SKM-1 treated with dmso at 0.1 percent for 144 hours (cell line): Measurements from ENCODE around the gene INSL6.
"Not testable (repeated sequence)": the region's sequence is repeated elsewhere in the genome, so short reads cannot be mapped to it uniquely, and the experiment has no call there.

Experiments
- DNase-seq: peaks from one replicate; lab custom pipeline; 2025; ENCODE audit not compliant: unreplicated experiment; lab: John Stamatoyannopoulos, UW

Gene INSL6, protein sequence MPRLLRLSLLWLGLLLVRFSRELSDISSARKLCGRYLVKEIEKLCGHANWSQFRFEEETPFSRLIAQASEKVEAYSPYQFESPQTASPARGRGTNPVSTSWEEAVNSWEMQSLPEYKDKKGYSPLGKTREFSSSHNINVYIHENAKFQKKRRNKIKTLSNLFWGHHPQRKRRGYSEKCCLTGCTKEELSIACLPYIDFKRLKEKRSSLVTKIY

DNA sequence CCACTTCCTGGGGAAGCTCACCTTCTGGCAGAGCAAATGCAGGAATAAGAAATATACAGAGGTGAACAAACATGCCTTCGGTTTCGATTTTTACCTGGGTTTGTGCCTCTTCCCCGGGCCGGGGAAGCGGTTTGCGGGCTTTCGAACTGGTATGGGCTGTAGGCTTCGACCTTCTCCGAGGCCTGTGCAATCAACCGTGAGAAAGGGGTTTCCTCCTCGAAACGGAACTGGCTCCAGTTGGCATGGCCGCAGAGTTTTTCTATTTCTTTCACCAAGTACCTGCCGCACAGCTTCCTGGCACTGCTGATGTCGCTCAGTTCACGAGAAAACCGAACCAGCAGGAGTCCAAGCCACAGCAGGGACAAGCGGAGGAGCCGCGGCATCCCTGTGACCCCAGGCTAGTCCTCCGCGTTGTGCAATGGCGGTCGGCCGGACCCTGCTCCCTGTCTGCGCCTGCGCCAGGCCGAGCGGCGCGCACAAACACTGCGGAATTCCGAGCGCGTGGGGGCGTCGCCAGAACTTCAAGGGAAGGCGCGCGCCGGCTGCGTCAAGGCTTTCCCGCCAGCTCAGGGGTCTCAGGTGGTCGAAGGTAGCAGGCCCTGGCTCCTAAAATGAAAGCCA is at the start of gene INSL6:
TSS of gene INSL6 (minus strand) at position 420 of the 621 bp plus-strand sequence. CDS start at position 383, 37 bp downstream.
- no peak for DNase-seq

DNA sequence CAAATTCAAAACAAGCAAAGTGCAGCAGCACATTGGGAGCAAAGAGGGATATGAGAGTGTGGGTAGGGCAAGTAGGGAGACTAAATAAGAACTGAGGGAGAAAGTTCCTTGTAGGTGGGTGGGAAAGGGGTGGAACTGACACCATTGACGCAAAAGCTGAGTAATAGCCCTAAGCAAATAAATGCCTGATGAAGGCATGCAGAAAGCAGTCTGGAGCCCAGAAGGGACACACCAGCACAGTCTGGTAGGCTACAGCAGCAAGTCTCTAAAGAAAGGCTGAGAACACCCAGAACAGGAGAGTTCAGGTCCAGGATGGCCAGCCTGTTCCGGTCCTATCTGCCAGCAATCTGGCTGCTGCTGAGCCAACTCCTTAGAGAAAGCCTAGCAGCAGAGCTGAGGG is 45.8 kb upstream of the INSL6 start, which contains the start of gene INSL4:
TSS of gene INSL4 (plus strand) at position 208 of the 400 bp plus-strand sequence. CDS start at position 313, 105 bp downstream.
- no peak for DNase-seq

DNA sequence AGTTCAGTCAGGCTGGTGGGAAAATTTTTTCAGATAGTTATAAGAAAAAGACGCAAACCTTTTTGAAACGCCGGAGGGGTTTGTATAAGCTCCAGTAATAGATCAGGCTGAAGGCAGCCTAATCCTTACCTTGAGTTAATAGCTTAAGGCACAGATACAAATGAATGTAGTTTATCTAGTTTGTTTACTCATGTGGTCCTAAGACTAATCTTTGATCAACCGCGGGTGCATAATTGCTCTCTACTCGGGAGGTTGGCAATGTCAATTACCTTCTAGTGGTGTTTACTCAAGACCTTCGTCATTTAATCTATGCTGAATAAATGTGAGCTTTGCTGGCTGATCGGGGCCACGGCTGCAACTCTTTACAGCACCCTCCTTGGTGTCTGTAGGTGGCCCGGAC is 45.1 kb upstream of the INSL6 start:
- DNase-seq, result no peak

DNA sequence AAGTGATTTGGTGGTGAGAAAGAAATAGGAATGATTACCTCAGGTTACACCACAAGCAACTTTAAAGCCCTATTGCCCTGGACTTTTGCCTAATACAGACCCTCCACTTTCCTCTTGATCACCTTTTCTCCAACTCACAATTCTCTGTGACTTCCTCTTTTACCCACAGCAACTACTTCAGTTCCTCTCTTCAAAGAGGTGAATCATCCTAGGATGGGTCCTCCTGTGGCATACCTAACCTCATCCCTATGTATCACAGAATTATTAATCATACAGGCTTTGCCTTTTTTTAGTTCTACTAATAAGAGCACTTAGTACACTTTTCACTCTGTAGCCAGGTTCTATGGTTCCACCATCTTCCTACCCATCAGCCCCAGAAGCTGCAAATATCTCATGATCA is 19.6 kb upstream of the INSL6 start:
- peak; percentile 23 for DNase-seq

DNA sequence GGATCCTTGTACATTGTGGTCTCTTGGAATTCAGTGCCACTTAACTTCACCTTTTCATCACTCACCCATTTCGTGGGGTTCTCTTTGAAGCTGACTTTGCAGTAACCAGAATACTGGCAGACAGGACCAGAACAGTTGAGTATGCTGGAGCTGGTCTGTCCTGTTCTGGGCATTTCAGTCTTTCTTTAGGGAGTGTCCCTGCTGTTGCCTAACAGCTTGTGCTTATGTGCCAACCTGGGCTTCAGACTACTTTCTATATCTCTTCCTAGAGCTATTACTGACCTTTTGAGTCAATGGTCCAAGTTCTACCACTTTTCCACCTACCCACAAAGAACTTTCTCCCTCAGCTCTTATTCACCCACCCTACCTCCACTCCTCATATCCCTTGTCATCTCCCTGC is 10.0 kb upstream of the INSL6 start:
- DNase-seq, result no peak

DNA sequence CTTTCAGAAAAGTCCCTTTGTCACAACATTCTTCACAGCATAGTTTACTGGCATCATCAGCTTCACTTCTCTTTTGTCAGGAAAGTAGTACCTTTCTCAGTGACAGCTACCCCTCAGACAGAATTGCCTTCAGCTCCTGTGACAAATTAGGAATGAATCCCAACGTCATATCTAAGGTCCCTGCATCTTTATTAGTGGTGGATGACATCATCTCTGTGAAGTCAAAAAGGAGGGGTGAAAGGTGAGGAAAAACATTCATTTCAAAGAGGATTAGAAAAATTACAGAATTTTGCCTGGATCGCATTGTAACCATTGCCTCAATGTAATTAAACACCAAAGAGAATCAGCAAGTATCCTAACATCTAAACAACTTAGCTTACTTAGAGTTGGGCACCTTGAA is 7.9 kb upstream of the INSL6 start:
- no peak for DNase-seq

DNA sequence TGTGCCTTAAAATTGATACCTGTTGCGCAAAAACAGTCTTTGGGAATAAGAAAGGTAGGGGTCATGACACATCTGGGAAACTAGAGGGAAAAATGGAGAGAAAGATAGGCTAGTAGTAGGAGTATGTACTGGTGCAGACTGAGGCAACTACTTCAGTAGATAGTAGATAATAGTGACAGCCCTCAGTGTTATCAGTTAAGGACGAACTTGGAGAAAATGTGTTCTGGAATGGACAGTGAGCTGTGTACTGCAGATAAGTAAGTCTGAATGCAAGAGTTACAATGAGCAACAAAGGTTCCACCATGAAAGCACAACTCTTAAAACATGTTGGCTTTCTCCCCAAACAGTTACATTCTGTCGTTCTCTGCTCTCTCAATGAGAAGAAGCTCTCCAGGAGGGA is 6.5 kb upstream of the INSL6 start:
- DNase-seq, result no peak

DNA sequence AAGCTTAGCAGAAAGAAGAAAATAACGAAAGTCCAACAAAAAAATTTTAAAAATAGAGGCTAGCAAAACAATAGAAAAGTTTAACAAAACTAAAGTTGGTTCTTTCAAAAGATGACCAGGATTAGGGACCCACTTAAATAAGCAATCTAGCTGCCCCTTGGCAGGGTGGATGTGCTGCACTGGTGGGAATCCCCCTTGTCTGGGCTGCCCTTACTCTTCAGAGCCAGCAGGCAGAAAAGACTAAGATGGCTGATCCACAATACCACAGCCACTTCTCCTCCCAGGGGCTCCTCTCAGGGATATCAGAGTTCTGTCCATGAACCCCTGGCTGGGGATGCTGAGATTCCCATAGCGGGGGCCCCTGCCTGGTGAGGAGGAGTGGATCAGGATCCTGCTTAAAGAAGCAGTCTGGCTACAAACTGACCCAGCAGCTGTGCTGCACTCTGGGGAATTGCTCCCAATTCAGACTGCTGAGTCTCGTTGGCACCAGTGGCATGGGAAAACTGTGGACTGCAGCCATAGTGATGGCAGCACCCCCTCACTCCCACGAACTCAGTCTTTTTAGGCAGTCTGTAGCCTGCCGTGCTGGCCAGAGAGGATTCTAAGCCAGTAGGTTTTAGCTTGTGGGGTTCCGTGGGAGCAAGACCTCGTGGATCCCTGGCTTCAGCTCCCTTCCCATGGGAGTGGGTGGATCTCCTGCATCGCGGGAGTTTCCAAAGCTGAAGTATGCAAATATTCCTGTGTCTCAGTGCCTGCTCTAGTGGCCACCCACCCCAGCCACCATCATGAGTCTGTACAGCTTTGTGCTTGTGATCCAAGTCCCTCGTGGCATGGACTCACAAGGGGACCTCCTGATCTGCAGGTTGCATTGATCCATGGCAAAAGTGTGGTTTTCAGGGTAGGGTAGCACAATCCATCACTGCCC is 2.9 kb upstream of the INSL6 start:
- DNase-seq, result no peak

DNA sequence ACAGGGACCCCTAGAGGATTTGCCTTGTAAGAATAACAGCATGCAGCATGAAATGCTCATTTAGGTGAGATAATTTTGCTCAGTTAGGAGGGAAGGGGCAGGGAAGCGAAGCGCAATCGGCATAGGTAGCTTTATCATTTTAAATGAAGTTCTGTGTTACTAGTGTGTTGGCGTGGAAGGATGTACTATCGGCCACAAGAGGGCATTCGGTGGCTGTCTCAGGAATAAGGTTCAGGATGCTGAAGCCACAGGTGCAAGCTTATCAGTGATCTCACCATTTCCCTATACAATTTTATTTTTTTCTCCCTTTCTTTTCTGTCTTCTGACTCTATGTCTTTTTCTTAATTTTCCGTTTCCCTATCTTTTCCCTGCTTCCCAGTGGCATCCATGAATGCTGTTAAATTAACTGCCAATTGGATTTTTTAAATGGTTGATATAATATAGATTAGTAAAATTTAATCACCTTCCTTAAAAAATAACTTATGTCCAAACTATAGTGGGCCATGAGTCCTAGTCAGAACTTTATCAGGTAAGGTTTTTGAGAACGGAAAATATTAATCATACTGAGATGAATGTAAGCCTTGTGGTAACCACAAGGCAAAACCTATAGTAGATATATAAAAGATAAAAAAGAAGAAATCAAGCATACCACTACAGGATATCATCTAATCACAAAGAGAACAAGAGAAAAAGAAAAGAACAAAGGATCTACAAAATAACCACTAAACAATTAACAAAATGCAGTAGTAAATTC is 1.2 kb upstream of the INSL6 start:
- peak; percentile 21 for DNase-seq

DNA sequence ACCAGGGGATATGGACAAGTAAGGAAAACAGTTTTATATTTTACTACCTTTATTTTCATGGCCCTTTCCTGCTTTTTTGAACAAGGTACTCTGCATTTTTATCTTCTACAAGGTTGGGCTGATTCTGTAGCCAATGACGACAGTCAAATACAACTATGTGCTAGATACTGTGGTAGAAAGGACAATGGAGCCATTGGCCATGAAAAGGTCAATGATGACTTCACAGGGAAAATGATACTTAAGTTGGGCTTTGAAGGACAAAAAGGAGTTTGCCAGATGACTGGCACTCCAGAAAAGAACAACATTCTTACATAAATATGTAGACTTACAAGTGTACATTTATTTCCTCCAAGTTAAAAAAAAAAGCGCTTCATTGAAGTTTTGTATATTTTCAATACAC is 663 bp downstream of the INSL6 start:
- no peak for DNase-seq

DNA sequence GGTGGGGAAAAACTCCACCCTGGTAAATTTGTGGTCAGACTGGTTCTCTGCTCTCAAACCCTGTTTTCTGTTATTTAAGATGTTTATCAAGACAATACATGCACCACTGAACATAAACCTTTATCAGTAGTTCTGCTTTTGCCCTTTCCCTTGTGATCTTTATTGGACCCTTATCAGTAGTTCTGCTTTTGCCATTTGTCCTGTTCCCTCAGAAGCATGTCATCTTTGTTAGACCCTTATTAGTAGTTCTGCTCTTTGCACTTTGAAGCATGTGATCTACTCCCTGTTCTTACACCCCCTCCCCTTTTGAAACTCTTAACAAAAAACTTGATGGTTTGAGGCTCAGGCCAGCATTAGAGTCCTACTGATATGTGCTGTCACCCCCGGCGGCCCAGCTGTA is 4.8 kb downstream of the INSL6 start:
- DNase-seq, result not testable (repeated sequence)

DNA sequence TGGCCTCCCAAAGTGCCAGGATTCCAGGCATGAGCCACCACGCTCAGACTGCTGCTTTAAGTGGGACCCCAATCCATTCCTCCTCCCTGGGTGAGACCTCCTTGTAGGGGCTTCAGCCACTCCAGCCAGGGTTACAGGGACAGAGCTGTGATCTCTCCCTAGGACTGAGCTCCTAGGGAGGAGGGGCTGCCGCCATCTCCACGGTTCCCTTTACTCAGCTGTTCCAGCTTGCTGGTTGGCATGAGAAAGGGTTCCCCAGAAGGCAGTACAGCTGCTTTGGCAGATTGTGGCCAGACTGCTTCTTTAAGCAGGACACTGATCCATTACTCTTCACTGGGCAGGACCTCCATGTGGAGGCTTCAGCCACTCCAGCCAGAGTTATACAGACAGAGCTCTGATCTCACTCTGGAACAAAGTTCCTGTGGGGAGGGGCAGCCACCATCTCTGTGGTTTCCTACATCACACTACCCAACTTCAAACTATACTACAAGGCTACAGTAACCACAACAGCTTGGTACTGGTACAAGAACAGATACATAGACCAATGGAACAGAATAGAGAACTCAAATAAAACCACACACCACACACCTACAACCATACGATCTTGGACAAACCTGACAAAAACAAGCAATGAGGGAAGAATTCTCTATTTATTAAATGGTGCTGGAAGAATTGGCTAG is 7.2 kb downstream of the INSL6 start:
- no peak for DNase-seq

DNA sequence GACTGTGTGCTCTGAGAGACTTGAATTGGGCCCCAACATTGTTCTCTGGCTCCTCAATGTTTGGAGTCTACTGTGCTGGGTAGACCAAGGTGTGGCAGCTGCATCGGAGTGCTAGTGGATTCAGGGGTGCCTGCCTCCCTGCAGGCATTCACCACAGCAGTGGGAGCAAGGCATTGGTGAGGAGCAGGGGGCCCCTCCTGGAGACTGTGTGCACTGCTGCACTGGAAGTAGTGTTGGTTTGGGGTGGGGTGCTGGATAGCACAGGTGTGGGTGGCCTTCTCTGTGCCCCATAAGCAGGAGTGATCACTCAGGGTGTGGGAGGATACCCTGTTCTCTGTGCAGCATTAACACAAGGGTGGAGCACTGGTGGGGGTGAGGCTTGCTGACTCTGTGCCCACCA is 39.2 kb downstream of the INSL6 start:
- no peak for DNase-seq

DNA sequence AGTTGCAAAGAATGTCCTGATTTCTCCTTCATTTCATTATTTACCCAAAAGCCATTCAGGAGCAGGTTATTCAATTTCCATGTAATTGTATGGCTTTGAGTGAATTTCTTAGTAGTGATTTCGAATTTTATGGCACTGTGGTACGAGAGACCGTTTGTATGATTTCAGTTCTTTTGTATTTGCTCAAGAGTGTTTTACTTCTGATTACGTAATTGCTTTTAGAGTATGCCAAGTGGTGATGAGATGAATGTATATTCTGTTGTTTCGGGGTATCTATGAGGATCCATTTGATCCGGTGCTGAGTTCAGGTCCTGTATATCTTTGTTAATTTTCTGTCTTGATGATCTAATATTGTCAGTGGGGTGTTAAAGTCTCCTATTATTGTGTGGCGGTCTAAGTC is 41.2 kb downstream of the INSL6 start:
- no peak for DNase-seq

DNA sequence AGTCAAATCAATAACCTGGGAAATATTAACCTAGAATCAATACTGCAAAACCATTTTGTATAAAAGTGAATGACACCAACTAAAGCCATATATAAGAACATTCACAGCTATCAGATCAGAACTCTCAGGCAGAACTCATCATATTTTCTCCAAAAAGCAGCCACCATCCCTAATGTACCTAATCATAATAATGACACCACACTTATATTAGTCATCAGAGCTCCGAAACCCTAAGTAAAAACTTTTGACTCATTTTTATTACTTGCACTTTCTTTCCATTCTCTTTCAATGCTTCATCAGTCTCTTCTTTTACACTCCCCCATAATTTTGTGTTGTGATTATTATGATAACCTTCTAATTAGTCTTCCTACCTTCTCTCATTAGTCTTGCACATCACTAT is 45.3 kb downstream of the INSL6 start:
- DNase-seq, result no peak

DNA sequence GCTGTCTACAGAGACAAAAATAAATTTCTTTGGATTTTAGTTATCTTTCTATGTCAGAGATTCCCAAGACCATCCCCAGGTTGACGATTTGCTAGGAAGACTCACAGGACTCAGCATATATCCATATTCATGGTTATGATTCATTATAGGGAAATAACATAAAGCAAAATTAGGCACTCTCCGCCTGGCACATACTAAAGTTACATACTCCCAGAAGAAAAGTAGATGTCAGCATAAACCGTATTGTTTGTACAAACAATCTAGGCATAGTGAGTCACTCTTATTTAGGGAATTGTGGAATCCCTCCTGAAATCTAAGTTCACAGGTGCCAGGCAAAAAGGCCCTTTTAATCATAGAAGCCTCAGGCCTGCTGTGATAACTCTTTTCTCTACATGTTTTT is 62.9 kb downstream of the INSL6 start:
- DNase-seq, result no peak

DNA sequence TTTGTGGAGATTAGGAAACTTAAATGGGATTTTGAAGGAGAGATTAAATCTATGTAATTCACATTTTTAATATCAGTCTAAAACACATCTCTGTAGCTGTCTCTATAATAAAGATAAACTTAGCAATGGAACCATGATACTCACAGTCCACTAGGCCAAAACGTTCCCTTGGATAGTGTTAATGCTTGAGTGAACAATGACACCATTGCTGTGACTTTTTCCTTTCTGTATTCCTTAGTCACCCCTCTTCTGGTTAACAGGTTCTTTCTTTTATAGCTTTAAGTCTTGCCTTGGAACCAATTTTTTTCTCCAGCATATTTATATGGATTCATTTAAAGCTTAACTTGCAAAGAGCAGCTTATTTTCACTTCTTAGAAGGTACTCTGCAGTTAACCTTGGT is 63.3 kb downstream of the INSL6 start:
- DNase-seq, result no peak

DNA sequence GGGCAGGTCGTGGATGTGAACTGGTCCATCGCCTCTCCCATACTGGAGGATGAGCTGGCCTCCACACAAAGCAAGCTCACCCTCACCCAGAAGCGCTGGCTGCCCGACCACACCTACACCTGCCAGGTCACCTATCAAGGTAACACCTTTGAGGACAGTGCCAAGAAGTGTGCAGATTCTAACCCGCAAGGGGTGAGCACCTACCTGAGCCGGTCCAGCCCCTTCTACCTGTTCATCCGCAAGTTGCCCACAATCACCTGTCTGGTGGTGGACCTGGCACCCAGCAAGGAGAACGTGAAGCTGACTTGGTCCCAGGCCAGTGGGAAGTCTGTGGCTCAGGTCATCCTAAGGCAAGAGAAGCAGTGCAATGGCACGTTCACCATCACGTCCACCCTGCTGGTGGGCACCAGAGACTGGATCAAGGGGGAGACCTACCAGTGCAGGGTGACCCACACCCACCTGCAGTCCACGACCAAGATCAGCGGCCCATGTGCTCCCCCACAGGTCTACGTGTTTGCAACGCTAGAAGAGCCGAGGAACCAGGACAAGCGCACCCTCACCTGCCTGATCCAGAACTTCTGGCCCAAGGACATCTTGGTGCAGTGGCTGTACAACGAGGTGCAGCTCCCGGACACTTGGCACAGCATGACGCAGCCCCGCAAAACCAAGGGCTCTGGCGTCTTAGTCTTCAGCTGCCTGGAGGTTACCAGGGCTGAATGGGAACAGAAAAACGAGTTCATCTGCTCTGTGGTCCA is 71.3 kb downstream of the INSL6 start:
- no peak for DNase-seq
